ENCODE measurements around the gene TNFAIP8L3.

Gene TNFAIP8L3

GRCh38 chr15:51030649-51031316, 63.9 kb downstream of the TNFAIP8L3 start:
- H3K9me3 Mint-ChIP-seq: peaks cover 18% of the 10 kb centered on the region
- no peak overlapping the region for H3K4me3 Mint-ChIP-seq
- no peak overlapping the region for H3K27ac Mint-ChIP-seq
- H3K36me3 Mint-ChIP-seq (ENCODE audit: low read depth): no peaks in the 10 kb centered on the region
- H3K27me3 Mint-ChIP-seq (ENCODE audit: low read depth): no peaks in the 10 kb centered on the region
- no peak for TF ChIP-seq CTCF (IDR thresholded peaks at IDR 0.05; ENCODE audit: unreplicated experiment in 3 of 3)
- no peaks in the 10 kb centered on the region for H3K4me1 Mint-ChIP-seq

GRCh38 chr15:51025454-51025846, 69.3 kb downstream of the TNFAIP8L3 start:
- Mint-ChIP-seq H3K27ac (no peak overlapping the region), H3K36me3 (ENCODE audit: low read depth) (no peaks in the 10 kb centered on the region), H3K4me3 (no peak overlapping the region), H3K27me3 (ENCODE audit: low read depth) (no peaks in the 10 kb centered on the region), H3K9me3 (peaks cover 26% of the 10 kb centered on the region), H3K4me1 (peaks cover 6% of the 10 kb centered on the region)
- TF ChIP-seq CTCF (IDR thresholded peaks at IDR 0.05; ENCODE audit: unreplicated experiment in 3 of 3): no peak

- H3K4me3 Mint-ChIP-seq: no peak overlapping the region
- peaks cover 2% of the 10 kb centered on the region for H3K36me3 Mint-ChIP-seq (ENCODE audit: low read depth)
- H3K9me3 Mint-ChIP-seq: peaks cover 28% of the 10 kb centered on the region
- H3K27me3 Mint-ChIP-seq (ENCODE audit: low read depth): no peaks in the 10 kb centered on the region
- H3K4me1 Mint-ChIP-seq: peaks cover 6% of the 10 kb centered on the region
- TF ChIP-seq CTCF (IDR thresholded peaks at IDR 0.05; ENCODE audit: unreplicated experiment in 3 of 3): no peak
- peak overlapping the region in 1 of 3 experiments; percentile 11 for H3K27ac Mint-ChIP-seq
Measured at GRCh38 chr15:51024735-51025453, 69.8 kb downstream of the TNFAIP8L3 start.

GRCh38 chr15:51023499-51023898, 71.2 kb downstream of the TNFAIP8L3 start:
- Mint-ChIP-seq H3K4me1 (peaks cover 6% of the 10 kb centered on the region), H3K36me3 (ENCODE audit: low read depth) (peaks cover 11% of the 10 kb centered on the region), H3K9me3 (peaks cover 28% of the 10 kb centered on the region), H3K4me3 (no peak overlapping the region), H3K27me3 (ENCODE audit: low read depth) (no peaks in the 10 kb centered on the region), H3K27ac (no peak overlapping the region)
- TF ChIP-seq CTCF (IDR thresholded peaks at IDR 0.05; ENCODE audit: unreplicated experiment in 3 of 3): no peak

- Mint-ChIP-seq H3K27me3 (ENCODE audit: low read depth) (no peaks in the 10 kb centered on the region), H3K4me3 (no peak overlapping the region), H3K27ac (no peak overlapping the region), H3K9me3 (peaks cover 25% of the 10 kb centered on the region), H3K36me3 (ENCODE audit: low read depth) (peaks cover 13% of the 10 kb centered on the region), H3K4me1 (peaks cover 6% of the 10 kb centered on the region)
- TF ChIP-seq CTCF (IDR thresholded peaks at IDR 0.05; ENCODE audit: unreplicated experiment in 3 of 3): no peak
Measured at GRCh38 chr15:51022206-51022605, 72.5 kb downstream of the TNFAIP8L3 start.

Measured in nephron (organoid).